ENCODE measurements around the gene ADH1B. TPM values are rescaled to one million over a fixed set of nuclear protein-coding genes. Genes with fewer than 3 reads are reported as not detected.

The ADH1B gene
- total RNA-seq = 3,268 and 4,233 TPM in 2 replicates

DNA sequence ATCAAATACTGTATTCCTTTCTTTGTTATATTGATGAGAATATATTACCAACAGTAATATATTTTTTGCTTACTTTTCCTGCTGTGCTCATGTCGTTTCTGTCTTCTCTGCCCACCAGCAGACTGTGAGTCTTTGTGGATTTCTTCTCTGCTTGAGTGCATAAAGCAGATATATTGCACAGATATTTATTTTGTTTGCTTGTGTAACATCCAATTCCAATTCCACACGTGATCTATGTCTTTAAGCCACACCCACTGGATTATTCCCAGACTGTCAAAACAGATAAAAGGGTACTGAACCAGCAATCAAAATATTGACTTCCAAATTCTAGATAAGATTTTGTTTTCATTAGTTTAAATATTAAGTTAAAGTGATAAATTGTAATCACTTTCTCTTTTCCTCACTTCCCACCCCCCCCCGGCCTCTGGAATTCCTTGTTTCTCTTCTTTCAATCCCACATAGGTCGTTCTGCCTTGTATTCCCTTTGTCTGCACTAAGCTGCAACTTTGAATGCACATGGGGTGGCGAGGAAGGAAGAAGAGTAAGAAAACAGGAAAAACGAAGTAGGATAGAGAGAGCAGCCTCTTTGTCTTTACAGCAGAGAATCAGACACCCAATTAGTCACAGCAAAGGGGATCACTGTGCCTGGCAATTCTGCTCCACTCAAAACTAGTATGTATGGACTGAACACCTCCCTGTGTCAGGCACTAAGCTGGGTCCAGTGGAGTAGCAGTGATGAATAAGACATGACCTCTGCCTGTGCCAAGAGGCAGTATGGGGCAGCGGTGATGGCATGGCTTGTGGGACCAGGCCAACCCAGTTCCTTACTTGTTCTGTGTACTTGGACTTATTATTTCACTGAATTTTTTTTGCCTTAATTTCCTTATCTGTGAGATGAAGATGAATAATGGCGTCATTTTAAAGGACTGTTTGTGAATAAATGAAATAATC is at the start of gene ADH1B:
ADH1B (minus strand) TSS at position 161 of the 951 bp plus-strand sequence; CDS start at position 91, 70 bp downstream.

DNA sequence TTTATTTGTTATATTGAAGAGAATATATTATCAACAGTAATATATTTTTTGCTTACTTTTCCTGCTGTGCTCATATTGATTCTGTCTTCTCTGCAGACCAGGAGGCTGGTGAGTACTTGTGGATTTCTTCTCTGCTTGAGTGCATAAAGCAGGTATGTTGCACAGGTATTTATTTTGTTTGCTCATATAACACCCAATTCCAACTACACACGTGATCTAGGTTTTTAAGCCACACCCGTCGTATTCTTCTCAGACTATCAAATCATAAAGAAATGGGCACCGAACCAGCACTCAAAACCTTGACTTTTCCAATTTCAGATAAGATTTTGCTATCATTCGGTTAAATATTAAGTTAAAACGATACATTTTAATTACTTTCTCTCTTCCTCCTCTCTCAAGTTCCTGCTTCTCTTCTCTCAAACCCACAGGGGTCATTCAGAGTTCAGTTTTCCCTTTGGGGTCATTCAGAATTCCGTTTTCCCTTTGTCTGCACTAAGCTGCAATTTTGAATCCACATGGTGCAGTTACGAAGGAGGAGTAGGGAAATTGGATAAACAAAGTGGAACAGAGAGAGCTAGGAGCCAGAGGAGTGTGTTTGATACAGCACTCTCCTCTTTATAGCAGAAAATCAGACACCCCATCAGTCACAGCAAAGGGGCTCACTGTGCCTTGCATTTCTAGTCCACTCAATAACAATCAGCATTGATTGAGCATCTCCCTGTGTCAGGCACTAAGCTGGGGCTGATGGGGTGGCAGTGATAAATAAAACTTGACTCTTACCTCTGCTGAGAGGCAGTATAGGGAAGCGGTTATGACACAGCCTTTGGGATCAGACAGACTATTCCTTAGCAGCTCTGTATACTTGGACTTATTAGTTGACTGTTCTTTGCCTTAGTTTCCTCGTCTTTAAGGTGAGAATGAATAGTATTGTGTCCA is 31.7 kb upstream of the ADH1B start, which contains the start of gene ADH1C:
ADH1C (minus strand) TSS at position 145 of the 936 bp plus-strand sequence; CDS start at position 74, 71 bp downstream.

DNA sequence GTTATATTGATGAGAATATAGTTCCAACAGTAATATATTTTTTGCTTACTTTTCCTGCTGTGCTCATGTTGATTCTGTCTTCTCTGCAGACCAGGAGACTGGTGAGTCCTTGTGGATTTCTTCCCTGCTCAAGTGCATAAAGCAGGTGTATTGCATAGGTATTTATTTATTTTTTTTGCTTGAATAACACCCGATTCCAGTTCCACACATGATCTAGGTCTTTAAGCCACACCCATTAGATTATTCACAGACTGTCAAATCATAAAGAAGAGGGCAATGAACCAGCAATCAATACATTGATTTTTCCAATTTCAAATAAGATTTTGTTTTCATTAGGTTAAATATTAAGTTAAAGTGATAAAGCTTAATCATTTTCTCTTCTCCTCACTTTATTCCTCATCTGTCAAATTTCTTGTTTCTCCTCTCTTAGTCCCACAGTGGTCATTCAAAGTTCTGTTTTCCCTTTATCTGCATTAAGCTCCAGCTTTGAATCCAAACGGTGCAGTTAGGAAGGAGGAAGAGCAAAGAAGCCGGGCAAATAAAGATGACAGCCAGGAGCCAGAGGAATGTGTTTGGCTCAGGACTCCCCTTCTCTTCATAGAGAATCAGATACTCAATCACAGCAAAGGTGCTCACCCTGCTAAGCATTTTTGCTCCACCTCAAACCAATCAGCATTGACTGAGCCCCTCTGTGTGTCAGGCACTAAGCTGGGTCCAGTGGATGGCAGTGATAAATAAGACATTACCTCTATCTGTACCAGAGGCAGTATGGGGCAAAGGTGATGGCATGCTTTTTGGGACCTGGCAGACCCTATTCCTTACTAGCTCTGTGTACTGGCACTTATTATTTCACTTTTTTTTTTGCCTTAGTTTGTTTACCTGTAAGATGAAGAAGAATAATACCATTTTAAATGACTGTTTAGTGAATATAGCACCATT is 30.1 kb downstream of the ADH1B start, which contains the start of gene ADH1A:
ADH1A (minus strand) TSS at position 138 of the 939 bp plus-strand sequence; CDS start at position 67, 71 bp downstream.

Other genes with a start within 250 kb of the ADH1B start
- 243 and 300 TPM in 2 replicates for gene ADH5, start 232.6 kb downstream of the ADH1B start, total RNA-seq
- gene ADH4, start 177.1 kb downstream of the ADH1B start, total RNA-seq = 0.12 TPM in 1 of 2 replicates, not detected in the other
- 0.12 TPM in 1 of 2 replicates, not detected in the other for gene ADH6, start 102.2 kb downstream of the ADH1B start, total RNA-seq
- 0.19 and 0.79 TPM in 2 replicates for gene ADH1A, start 30.4 kb downstream of the ADH1B start, total RNA-seq
- 0.92 and 1.1 TPM in 2 replicates for gene ADH1C, start 31.3 kb upstream of the ADH1B start, total RNA-seq
- not detected in 2 replicates for gene ADH7, start 113.9 kb upstream of the ADH1B start, total RNA-seq
- gene C4orf17, start 189.6 kb upstream of the ADH1B start, total RNA-seq = not detected in 2 replicates
- gene TRMT10A, start 242.6 kb upstream of the ADH1B start, total RNA-seq = 5.7 and 7.5 TPM in 2 replicates

Data from aortic smooth muscle cell (primary cell).